IMR-90 (cell line): ENCODE results near the gene KCTD19.

ENCODE experiments used
- CTCF ChIP-seq: conservative IDR thresholded peaks from 2 replicates; pipeline ENCODE4 v1.5.1; 2012; ENCODE audit warnings: mild to moderate bottlenecking, low read depth, low read length, improper control_type of control experiment
- POLR2A ChIP-seq: IDR thresholded peaks from 2 replicates; pipeline ENCODE4 v1.6.1; 2012; ENCODE audit warnings: mild to moderate bottlenecking, low read depth, low read length

- no peak for TF ChIP-seq CTCF
- no peak for TF ChIP-seq POLR2A
Observed at GRCh38 chr16:67275321-67275720, 51.2 kb downstream of the KCTD19 start.
